SK-N-MC (cell line): ENCODE data around the gene PFKFB3.

Experiments used
- DNase-seq: peaks from one replicate; pipeline ENCODE4 v3.0.0-alpha.2; 2011; ENCODE audit warnings: low read depth, low spot score
- H3K27ac ChIP-seq: fragments of 200-600 bp; sonication (generic); 2 replicates; pipeline ENCODE4 v1.5.1; 2016; ENCODE audit warnings: mixed run types
- H3K36me3 ChIP-seq: fragments of 200-600 bp; sonication (generic); 2 replicates; pipeline ENCODE4 v1.6.1; 2017; ENCODE audit warnings: antibody characterized with exemption, low read length, mixed read lengths; ENCODE audit not compliant: insufficient read depth
- H3K4me3 ChIP-seq: fragments of 200-600 bp; sonication (generic); 2 replicates; pipeline ENCODE4 v1.5.1; 2016
- H3K9ac ChIP-seq: fragments of 200-600 bp; sonication (generic); 2 replicates; pipeline ENCODE4 v1.8.0; 2017; ENCODE audit warnings: mixed run types, mixed read lengths; ENCODE audit not compliant: insufficient read length
- H3K9me3 ChIP-seq: fragments of 200-600 bp; sonication (generic); 2 replicates; pipeline ENCODE4 v1.6.1; 2017; ENCODE audit warnings: low read depth, mild to moderate bottlenecking, antibody characterized with exemption, low read length, moderate library complexity, mixed read lengths
- EZH2 ChIP-seq: fragments of 200-600 bp; sonication (generic); IDR thresholded peaks from one replicate; pipeline ENCODE4 v1.6.1; 2017; ENCODE audit warnings: antibody characterized with exemption
- FOXP2 ChIP-seq: optimal IDR thresholded peaks from 2 replicates; pipeline ENCODE3; 2011; ENCODE audit warnings: mild to moderate bottlenecking, moderate library complexity; ENCODE audit not compliant: insufficient read depth; ENCODE audit errors: extremely low read length, control extremely low read depth
- POLR2AphosphoS5 ChIP-seq: IDR thresholded peaks from 2 replicates; pipeline ENCODE4 v1.6.1; 2012; ENCODE audit warnings: mild to moderate bottlenecking, low read depth, low read length, borderline replicate concordance

The PFKFB3 gene

GRCh38 chr10:6174201-6174874 is 28.4 kb upstream of the PFKFB3 start:
- Histone ChIP-seq H3K4me3 (no peak overlapping the region), H3K9ac (no peak overlapping the region), H3K9me3 (no peaks in the 10 kb centered on the region), H3K27ac (no peak overlapping the region), H3K36me3 (no peaks in the 10 kb centered on the region)
- TF ChIP-seq FOXP2 (no peak), POLR2AphosphoS5 (no peak), EZH2 (no peak)
- no peak for DNase-seq

- Histone ChIP-seq H3K4me3 (no peak overlapping the region), H3K9me3 (no peaks in the 10 kb centered on the region), H3K27ac (no peak overlapping the region), H3K9ac (no peak overlapping the region), H3K36me3 (no peaks in the 10 kb centered on the region)
- no peak for TF ChIP-seq POLR2AphosphoS5
- no peak for TF ChIP-seq EZH2
- no peak for DNase-seq
These were observed 27.2 kb upstream of the PFKFB3 start for GRCh38 chr10:6175329-6176055.

GRCh38 chr10:6176691-6177231 is 26.0 kb upstream of the PFKFB3 start:
- H3K36me3 ChIP-seq: no peaks in the 10 kb centered on the region

GRCh38 chr10:6177880-6178281 is 24.9 kb upstream of the PFKFB3 start:
- Histone ChIP-seq H3K36me3 (no peaks in the 10 kb centered on the region), H3K4me3 (no peak overlapping the region), H3K9ac (no peak overlapping the region), H3K27ac (no peak overlapping the region), H3K9me3 (no peaks in the 10 kb centered on the region)
- no peak for TF ChIP-seq POLR2AphosphoS5
- no peak for TF ChIP-seq EZH2
- TF ChIP-seq FOXP2: no peak
- DNase-seq: no peak

More at GRCh38 chr10:6176691-6177231, 26.0 kb upstream of the PFKFB3 start:
- no peak overlapping the region for H3K27ac ChIP-seq
- H3K4me3 ChIP-seq: no peak overlapping the region
- no peak overlapping the region for H3K9ac ChIP-seq
- H3K9me3 ChIP-seq: no peaks in the 10 kb centered on the region
- DNase-seq: no peak
- TF ChIP-seq POLR2AphosphoS5 (no peak), FOXP2 (no peak), EZH2 (no peak)

GRCh38 chr10:6178581-6178980 is 24.2 kb upstream of the PFKFB3 start:
- Histone ChIP-seq H3K27ac (no peak overlapping the region), H3K4me3 (no peak overlapping the region), H3K9ac (no peak overlapping the region), H3K36me3 (no peaks in the 10 kb centered on the region), H3K9me3 (no peaks in the 10 kb centered on the region)
- no peak for TF ChIP-seq POLR2AphosphoS5
- no peak for DNase-seq

- DNase-seq: no peak
These were observed 23.7 kb upstream of the PFKFB3 start for GRCh38 chr10:6179078-6179477.

GRCh38 chr10:6180480-6181110 is 22.1 kb upstream of the PFKFB3 start:
- no peaks in the 10 kb centered on the region for H3K9me3 ChIP-seq
- no peak overlapping the region for H3K27ac ChIP-seq
- no peak overlapping the region for H3K4me3 ChIP-seq
- no peak for DNase-seq
- no peak overlapping the region for H3K9ac ChIP-seq
- H3K36me3 ChIP-seq: no peaks in the 10 kb centered on the region
- TF ChIP-seq POLR2AphosphoS5: no peak

More at GRCh38 chr10:6179078-6179477, 23.7 kb upstream of the PFKFB3 start:
- Histone ChIP-seq H3K36me3 (no peaks in the 10 kb centered on the region), H3K27ac (no peak overlapping the region), H3K4me3 (no peak overlapping the region), H3K9ac (no peak overlapping the region), H3K9me3 (no peaks in the 10 kb centered on the region)
- no peak for TF ChIP-seq EZH2
- TF ChIP-seq FOXP2: no peak
- no peak for TF ChIP-seq POLR2AphosphoS5

GRCh38 chr10:6181249-6181648 is 21.5 kb upstream of the PFKFB3 start:
- no peak overlapping the region for H3K9ac ChIP-seq
- TF ChIP-seq EZH2 (no peak), POLR2AphosphoS5 (no peak), FOXP2 (no peak)
- H3K9me3 ChIP-seq: no peaks in the 10 kb centered on the region
- no peaks in the 10 kb centered on the region for H3K36me3 ChIP-seq
- H3K4me3 ChIP-seq: no peak overlapping the region
- no peak for DNase-seq
- H3K27ac ChIP-seq: no peak overlapping the region
